Stomach (tissue), 9 donors: Measurements from ENCODE around the gene ASPG. TPM values are rescaled to one million over a fixed set of nuclear protein-coding genes. Genes with fewer than 3 reads are reported as not detected.

Experiments used
- DNase-seq, 2 donors: peaks; one replicate each; pipeline versions ENCODE4 v3.0.0 to v3.0.0-alpha.2; 2013 to 2019
- H3K27ac ChIP-seq, 5 donors: fragments of 200-600 bp in 4 of 5; sonication (generic) in 4 of 5; one replicate each; pipeline ENCODE4 v1.5.1; 2013 to 2019; ENCODE audit warnings: mild to moderate bottlenecking in 1 of 5, moderate library complexity in 1 of 5
- H3K27me3 ChIP-seq, 3 donors: fragments of 200-600 bp; sonication (generic); one replicate each; pipeline ENCODE4 v1.5.1; 2017 to 2019; ENCODE audit warnings: mixed run types in 1 of 3
- H3K36me3 ChIP-seq, 4 donors: fragments of 200-600 bp; sonication (generic); 1 replicate in 3 of 4; 2 replicates in 1 of 4; pipeline ENCODE4 v1.5.1; 2016 to 2019
- H3K4me1 ChIP-seq, 4 donors: fragments of 200-600 bp; sonication (generic); one replicate each; pipeline ENCODE4 v1.5.1; 2016 to 2019
- H3K4me3 ChIP-seq, 4 donors: fragments of 200-600 bp; sonication (generic) in 3 of 4; one replicate each; pipeline ENCODE4 v1.5.1; 2016 to 2019; ENCODE audit warnings: mild to moderate bottlenecking in 1 of 4
- H3K9me3 ChIP-seq, 4 donors: fragments of 200-600 bp; sonication (generic); one replicate each; pipeline ENCODE4 v1.5.1; 2016 to 2019
- EP300 ChIP-seq: sonication (generic); formaldehyde crosslinking; IDR thresholded peaks from one replicate; pipeline ENCODE4 v1.6.1; 2017; ENCODE audit warnings: antibody characterized with exemption
- POLR2A ChIP-seq, 4 donors: fragments of 450-650 bp; IDR thresholded peaks; one replicate each; pipeline ENCODE4 v1.6.1; 2016; ENCODE audit warnings: antibody characterized with exemption in 4 of 4, control low read depth in 2 of 4, mild to moderate bottlenecking in 1 of 4, moderate library complexity in 1 of 4
- POLR2AphosphoS5 ChIP-seq, 3 donors: sonication (generic); formaldehyde crosslinking; IDR thresholded peaks; one replicate each; pipeline ENCODE4 v1.6.1; 2016; ENCODE audit warnings: antibody characterized with exemption in 3 of 3
- WGBS, 5 donors: extraction: QIAGEN DNeasy Blood & Tissue Kit in 3 of 5; methylation state at CpG; one replicate each; pipeline versions ENCODE4 v1.1.5 to v1.1.7; 2013 to 2018; 5-methylcytosine and 5-hydroxymethylcytosine counted together
- intact Hi-C: fragments of 100-400 bp; cut with DNase I; formaldehyde crosslinking; loops from one replicate; pipeline ENCODE4 v1.15.1; 2023; ENCODE audit warnings: low total_unique reads
- polyA plus RNA-seq, 3 donors: library from polyadenylated mRNA; stranded (reverse); fragments of 200-250 nt; gene quantifications; one replicate each; pipeline ENCODE4 v1.2.3, GENCODE V29; 2013
- total RNA-seq, 5 donors: library from RNA; depleted of rRNA; stranded (reverse); fragments of >200 nt; gene quantifications; one replicate each; pipeline versions ENCODE4 v1.1.0 to v1.2.3, GENCODE V29; 2014 to 2016
- TF ChIP-seq, protein P1 (sequence below), 7 experiments: fragments of 450-650 bp in 4 of 7; fragments of 200-600 bp in 3 of 7; sonication (generic) in 3 of 7; IDR thresholded peaks; one replicate each; pipeline ENCODE4 v1.5.1; 2016 to 2019; ENCODE audit warnings: antibody characterized with exemption in 7 of 7, control low read depth in 2 of 7, mild to moderate bottlenecking in 1 of 7
- donor health status: healthy with polysubstance abuse.
- donor health status: Bipolar disorder and iron deficiency.
- donor health status: healthy.

The ASPG gene
- total and polyA plus RNA-seq, 8 donors = 0.12 to 10.7 (median 4.4) TPM; not detected in 1

DNA sequence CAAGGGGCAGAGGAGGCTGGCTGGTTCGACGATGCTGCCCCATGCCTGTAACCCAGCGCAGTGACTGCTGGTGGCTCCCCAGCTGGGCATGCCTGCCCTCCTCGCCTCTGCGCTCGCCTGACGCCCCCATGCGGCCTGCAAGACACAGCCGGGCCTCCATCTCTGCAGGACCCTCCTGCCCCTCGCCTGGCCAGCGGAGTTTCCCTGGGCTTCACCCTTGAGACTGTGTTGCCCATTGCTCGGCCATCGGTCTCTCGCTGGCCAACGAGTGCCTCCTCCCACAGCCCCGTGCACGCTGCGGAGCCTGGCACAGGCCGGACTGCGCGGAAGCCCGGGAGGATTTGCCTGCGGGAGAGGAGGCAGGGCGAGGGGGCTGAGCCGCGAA lies 17.6 kb downstream of the ASPG start:
- Histone ChIP-seq H3K4me1 (peaks cover 0 to 64% (median 55%) of the 10 kb centered on the region in 4 donors), H3K4me3 (no peak overlapping the region), H3K9me3 (no peaks in the 10 kb centered on the region), H3K36me3 (no peaks in the 10 kb centered on the region), H3K27me3 (peaks cover 0 to 17% (median 0%) of the 10 kb centered on the region in 3 donors), H3K27ac (no peak overlapping the region)
- WGBS, 5 donors = 83 to 92% (median 87%) methylated on average over 15 to 26 of the region's 26 CpGs
- TF ChIP-seq, protein P1, sequence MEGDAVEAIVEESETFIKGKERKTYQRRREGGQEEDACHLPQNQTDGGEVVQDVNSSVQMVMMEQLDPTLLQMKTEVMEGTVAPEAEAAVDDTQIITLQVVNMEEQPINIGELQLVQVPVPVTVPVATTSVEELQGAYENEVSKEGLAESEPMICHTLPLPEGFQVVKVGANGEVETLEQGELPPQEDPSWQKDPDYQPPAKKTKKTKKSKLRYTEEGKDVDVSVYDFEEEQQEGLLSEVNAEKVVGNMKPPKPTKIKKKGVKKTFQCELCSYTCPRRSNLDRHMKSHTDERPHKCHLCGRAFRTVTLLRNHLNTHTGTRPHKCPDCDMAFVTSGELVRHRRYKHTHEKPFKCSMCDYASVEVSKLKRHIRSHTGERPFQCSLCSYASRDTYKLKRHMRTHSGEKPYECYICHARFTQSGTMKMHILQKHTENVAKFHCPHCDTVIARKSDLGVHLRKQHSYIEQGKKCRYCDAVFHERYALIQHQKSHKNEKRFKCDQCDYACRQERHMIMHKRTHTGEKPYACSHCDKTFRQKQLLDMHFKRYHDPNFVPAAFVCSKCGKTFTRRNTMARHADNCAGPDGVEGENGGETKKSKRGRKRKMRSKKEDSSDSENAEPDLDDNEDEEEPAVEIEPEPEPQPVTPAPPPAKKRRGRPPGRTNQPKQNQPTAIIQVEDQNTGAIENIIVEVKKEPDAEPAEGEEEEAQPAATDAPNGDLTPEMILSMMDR (IDR thresholded peaks at IDR 0.05) = no peak
- TF ChIP-seq EP300 (no peak), POLR2AphosphoS5 (IDR thresholded peaks at IDR 0.05) (no peak), POLR2A (IDR thresholded peaks at IDR 0.05) (no peak)
- intact Hi-C loops = no loop called here
- no peak for DNase-seq

DNA sequence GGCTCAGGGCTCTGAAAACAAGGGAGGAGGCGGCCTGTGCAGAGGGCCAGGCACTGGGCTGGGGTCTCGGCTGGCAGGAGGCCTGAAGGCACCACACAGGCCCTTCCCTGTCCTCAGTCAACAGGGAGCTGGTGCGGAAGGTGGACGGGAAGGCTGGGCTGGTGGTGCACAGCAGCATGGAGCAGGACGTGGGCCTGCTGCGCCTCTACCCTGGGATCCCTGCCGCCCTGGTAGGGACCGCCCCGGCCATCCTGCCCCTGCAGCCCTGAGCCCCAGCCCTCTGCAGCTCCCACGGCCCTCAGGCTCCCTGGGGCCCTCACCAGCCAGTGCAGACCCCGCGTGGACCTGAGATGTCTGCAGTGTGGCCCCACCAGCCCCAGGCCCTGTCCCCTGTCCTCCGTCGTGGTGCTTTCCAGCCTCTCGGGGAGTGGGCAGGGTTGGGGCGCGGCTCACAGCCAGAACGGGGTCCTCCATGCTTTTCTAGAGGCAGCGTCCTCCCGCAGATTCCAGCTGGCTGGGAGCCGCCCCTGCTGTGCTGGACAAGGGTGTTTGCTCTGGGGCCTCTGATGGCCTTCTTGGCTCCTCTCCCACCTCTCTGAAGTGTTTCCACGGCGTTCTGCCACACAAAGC lies 18.1 kb downstream of the ASPG start:
- no peak overlapping the region for H3K4me3 ChIP-seq
- H3K9me3 ChIP-seq = no peaks in the 10 kb centered on the region
- peaks cover 0 to 21% (median 0%) of the 10 kb centered on the region in 3 donors for H3K27me3 ChIP-seq
- 40 to 66% (median 58%) methylated on average over 13 to 23 of the region's 23 CpGs for WGBS, 5 donors
- H3K27ac ChIP-seq = no peak overlapping the region
- H3K4me1 ChIP-seq = peaks cover 0 to 69% (median 60%) of the 10 kb centered on the region in 4 donors
- DNase-seq = peak in 1 of 2 donors; percentile 50
- H3K36me3 ChIP-seq = no peaks in the 10 kb centered on the region
- TF ChIP-seq POLR2A (IDR thresholded peaks at IDR 0.05) (no peak), POLR2AphosphoS5 (IDR thresholded peaks at IDR 0.05) (no peak), EP300 (no peak)
- TF ChIP-seq, protein P1 (IDR thresholded peaks at IDR 0.05) = no peak
- intact Hi-C loops = no loop called here

DNA sequence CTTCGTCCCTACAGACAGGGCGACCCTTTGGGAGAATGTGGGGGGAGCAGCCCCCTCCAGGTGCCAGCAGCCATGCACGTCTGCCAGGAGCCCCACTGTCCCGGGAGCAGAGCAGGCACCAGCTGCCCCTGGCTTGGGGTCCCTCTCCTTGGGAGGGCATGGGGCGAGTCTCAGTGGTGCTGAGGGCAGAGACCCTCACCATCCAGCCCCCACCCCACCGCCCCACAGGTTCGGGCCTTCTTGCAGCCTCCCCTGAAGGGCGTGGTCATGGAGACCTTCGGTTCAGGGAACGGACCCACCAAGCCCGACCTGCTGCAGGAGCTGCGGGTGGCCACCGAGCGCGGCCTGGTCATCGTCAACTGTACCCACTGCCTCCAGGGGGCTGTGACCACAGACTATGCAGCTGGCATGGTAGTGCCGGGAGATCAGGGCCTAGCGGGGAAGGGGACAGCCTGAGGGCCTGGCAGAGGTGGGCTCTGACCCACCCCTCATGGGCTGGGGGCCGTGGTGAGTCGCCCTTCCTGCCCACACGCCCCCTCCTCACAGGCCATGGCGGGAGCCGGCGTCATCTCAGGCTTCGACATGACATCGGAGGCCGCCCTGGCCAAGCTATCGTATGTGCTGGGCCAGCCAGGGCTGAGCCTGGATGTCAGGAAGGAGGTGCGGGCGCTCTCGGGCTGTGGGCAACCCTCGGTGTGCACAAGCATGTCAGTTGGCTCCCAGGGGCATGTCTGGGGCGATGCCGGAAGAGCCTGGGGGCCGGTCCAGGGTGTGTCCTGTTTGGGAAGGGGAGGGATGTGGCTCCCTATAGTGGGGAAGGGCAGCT lies 18.8 kb downstream of the ASPG start:
- TF ChIP-seq POLR2A (IDR thresholded peaks at IDR 0.05) = no peak
- no peak for TF ChIP-seq EP300
- peak in 1 of 2 donors; percentile 16 for DNase-seq
- intact Hi-C loops = no loop called here
- no peak overlapping the region for H3K27ac ChIP-seq
- H3K27me3 ChIP-seq = peaks cover 0 to 21% (median 0%) of the 10 kb centered on the region in 3 donors
- 65 to 85% (median 71%) methylated on average over 15 to 35 of the region's 35 CpGs for WGBS, 5 donors
- no peaks in the 10 kb centered on the region for H3K36me3 ChIP-seq
- no peaks in the 10 kb centered on the region for H3K9me3 ChIP-seq
- no peak overlapping the region for H3K4me3 ChIP-seq
- peaks cover 0 to 76% (median 67%) of the 10 kb centered on the region in 4 donors for H3K4me1 ChIP-seq

DNA sequence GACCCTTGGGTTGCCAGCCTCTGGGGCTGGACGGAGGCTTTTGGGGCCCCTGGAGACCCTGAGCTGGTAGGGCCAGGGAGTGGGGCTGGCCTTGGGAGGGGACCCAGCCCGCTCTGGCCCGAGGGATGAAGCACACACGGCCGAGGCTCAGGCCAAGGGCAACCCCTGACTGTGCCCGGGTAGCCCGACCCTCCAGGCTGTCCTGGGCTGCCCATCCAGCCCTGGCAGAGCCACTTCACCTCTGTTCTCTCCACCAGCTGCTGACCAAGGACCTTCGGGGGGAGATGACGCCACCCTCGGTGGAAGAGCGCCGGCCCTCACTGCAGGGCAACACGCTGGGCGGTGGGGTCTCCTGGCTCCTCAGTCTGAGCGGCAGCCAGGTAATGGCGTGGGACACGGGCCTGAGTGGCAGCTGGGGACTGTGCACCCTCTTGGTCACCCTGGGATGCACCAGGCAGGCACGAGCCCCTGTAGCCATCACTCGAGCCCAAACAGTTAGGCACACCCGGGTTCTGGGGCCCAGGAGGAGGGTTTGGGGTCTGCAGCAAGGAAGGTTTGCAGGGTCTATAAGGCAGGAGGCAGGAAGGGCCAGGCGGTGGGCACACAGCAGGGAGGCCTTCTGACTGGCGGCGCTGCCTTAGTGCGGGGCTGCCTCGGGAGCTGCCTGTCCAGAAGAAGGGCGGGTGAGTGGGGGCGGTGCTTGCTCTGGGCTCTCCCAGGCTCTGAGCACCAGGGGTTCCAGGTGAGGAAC lies 19.7 kb downstream of the ASPG start:
- intact Hi-C loops = no loop called here
- Histone ChIP-seq H3K27ac (peak overlapping the region in 2 of 5 donors; percentile 48 to 65), H3K36me3 (no peaks in the 10 kb centered on the region), H3K9me3 (no peaks in the 10 kb centered on the region), H3K4me3 (no peak overlapping the region), H3K27me3 (peaks cover 0 to 21% (median 0%) of the 10 kb centered on the region in 3 donors), H3K4me1 (peaks cover 0 to 76% (median 66%) of the 10 kb centered on the region in 4 donors)
- TF ChIP-seq POLR2A (IDR thresholded peaks at IDR 0.05) = no peak
- TF ChIP-seq EP300 = no peak
- TF ChIP-seq, protein P1 (IDR thresholded peaks at IDR 0.05) = no peak
- no peak for TF ChIP-seq POLR2AphosphoS5 (IDR thresholded peaks at IDR 0.05)
- DNase-seq = peak; percentile 33 to 51
- 72 to 83% (median 75%) methylated on average over 5 to 27 of the region's 27 CpGs for WGBS, 5 donors
